ENCODE measurements around the gene PDXK. TPM values are rescaled to one million over a fixed set of nuclear protein-coding genes. Genes with fewer than 3 reads are reported as not detected.

Gene PDXK
- total and polyA plus RNA-seq, 2 of the 8 experiments (the other 6 are each of a cell fraction or from before 2014, with no cell fraction given) = 78.0 to 112 TPM

DNA sequence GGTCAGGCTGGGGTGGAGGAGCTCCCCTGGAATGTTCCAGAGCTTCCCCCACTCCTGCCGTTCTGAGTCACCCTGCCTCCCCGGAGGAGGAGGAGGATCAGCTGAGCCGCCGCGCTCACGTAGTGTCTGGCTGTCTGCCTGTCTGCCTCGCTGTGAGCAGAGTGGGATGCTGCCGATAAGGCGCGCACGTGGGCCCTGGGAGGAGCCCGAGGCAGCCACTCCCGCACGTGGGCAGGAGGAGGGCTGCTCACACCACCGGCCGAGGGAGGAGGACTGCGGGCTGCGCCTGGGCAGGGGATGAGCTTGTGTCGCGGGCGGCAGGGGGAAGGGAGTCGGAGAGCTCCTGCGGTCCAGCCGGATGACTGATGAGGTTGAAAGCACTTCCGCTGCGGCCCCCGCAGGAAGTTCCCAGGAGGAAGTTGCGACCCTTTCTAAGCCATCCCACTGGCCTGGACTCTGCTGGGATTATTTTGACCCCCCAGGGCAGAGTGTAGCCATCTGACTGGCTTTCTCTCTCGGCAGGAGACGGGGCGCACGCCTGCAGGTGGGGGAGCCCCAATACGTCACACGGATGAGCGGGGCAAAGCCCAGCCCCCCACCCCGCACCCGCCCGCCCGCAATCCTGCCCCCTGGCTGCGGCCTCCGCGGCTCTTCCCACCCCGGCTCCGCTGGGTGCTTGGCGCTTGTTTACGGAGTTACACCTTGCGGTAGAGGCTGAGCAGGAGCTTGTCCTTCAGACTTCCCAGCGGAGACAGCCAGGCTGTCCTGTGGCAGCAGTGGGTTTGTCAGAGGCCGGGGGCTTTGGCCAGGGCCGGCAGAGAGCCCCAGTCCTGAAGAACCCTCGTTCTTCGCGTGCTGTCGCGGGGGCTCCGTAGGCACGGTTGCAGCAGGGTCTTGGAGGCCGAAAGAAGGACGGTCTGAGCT, 9.8 kb downstream of the PDXK start:
- POLR2A ChIA-PET (ENCODE audit: partially characterized antibody) = interaction anchor here (0.6 to 6.8 kb wide), 18 partner anchors 8 to 850 kb away, joined by 3 to 41 read pairs (median 5); partner anchors contain the start of genes HSF2BP, PDXK and RRP1B
- CTCF ChIA-PET (ENCODE audit: partially characterized antibody) = interaction anchor here (0.6 to 3.7 kb wide), 28 partner anchors 8 to 411 kb away, joined by 3 to 13 read pairs (median 6); partner anchors contain the start of gene RRP1
- peak overlapping the region; percentile 33; the same call in 1 of the 2 replicates for H2BK15ac ChIP-seq (ENCODE audit: low read length)
- peak; percentile 46; the same call in 1 of the 2 replicates for TF ChIP-seq TEAD4 (IDR thresholded peaks at IDR 0.05; ENCODE audit: low read depth, low read length)
- no peak for TF ChIP-seq ATF2 (IDR thresholded peaks at IDR 0.05; ENCODE audit: low read length)
- TF ChIP-seq, protein P1, sequence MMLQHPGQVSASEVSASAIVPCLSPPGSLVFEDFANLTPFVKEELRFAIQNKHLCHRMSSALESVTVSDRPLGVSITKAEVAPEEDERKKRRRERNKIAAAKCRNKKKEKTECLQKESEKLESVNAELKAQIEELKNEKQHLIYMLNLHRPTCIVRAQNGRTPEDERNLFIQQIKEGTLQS (IDR thresholded peaks at IDR 0.05; ENCODE audit: insufficient read depth, low read depth, low read length) = no peak
- TF ChIP-seq SP2 (IDR thresholded peaks at IDR 0.05; ENCODE audit: low read length) = no peak

More for the DNA sequence above, 9.8 kb downstream of the PDXK start:
- Histone ChIP-seq H4K20me1 (replicated peaks in 1 of 2; ENCODE audit: control insufficient read depth in 1 of 2, insufficient read depth in 2 of 2, low read length in 2 of 2) (peaks cover 1 to 9% of the 10 kb centered on the region in 2 experiments), H3K79me1 (ENCODE audit: low read depth, low read length) (peaks cover 11% of the 10 kb centered on the region; the same call in 1 of the 2 replicates), H3K4me1 (replicated peaks in 1 of 4; ENCODE audit: control insufficient read depth in 3 of 4, insufficient read depth in 4 of 4, low read length in 3 of 4) (peaks cover 0 to 21% (median 11%) of the 10 kb centered on the region in 4 experiments; a peak in 6 of 7 replicates), H2AK5ac (ENCODE audit: low read depth, low read length) (no peak overlapping the region; the same call in 1 of the 2 replicates), H3K79me2 (ENCODE audit: control insufficient read depth in 1 of 2, insufficient read depth in 2 of 2, low read length in 2 of 2) (peaks cover 0 to 53% of the 10 kb centered on the region in 2 experiments; a peak in 3 of 4 replicates), H3K27ac (ENCODE audit: low read depth, low read length) (peak overlapping the region; percentile 83; the same call in 1 of the 2 replicates), H3K9ac (replicated peaks in 1 of 4; ENCODE audit: extremely low read depth in 1 of 4, low read depth in 3 of 4, low read length in 3 of 4) (peak overlapping the region in 3 of 4 experiments; percentile 54 to 75 (median 74); a peak in 6 of 7 replicates), H4K5ac (ENCODE audit: insufficient read length, low read depth, low read length) (peak overlapping the region; percentile 71), H2AFZ (ENCODE audit: low read length) (0 out of 2 replicates have a peak overlapping the region, but pooled peaks have one; percentile 30), H3K23me2 (ENCODE audit: low read depth, low read length) (peaks cover 9% of the 10 kb centered on the region; the same call in 1 of the 2 replicates), H2BK120ac (replicated peaks; ENCODE audit: low read depth, low read length) (no peak overlapping the region), H3K4me3 (ENCODE audit: extremely low read depth in 1 of 4, insufficient read depth in 2 of 4, low read depth in 3 of 4, low read length in 4 of 4) (peak overlapping the region; percentile 39 to 83 (median 71)), H3K56ac (replicated peaks; ENCODE audit: insufficient read length, low read depth, low read length) (peak overlapping the region; percentile 49), H3K4me2 (ENCODE audit: insufficient read depth in 1 of 2, low read depth in 2 of 2, low read length in 2 of 2) (peak overlapping the region; percentile 71 to 90), H3K14ac (ENCODE audit: insufficient read length) (no peak overlapping the region), H3K9me3 (ENCODE audit: insufficient read depth in 2 of 2, low read depth in 1 of 2, low read length in 1 of 2) (no peaks in the 10 kb centered on the region), H3K18ac (ENCODE audit: extremely low read depth, low read length) (peak overlapping the region; percentile 97), H3K27me3 (replicated peaks in 1 of 4; ENCODE audit: control insufficient read depth in 3 of 4, extremely low read depth in 1 of 4, insufficient read depth in 3 of 4, low read length in 3 of 4) (no peaks in the 10 kb centered on the region), H3K4ac (replicated peaks; ENCODE audit: insufficient read length, low read depth, low read length) (peak overlapping the region; percentile 92), H2BK5ac (ENCODE audit: low read depth, low read length) (peak overlapping the region; percentile 97), H4K91ac (replicated peaks; ENCODE audit: insufficient read length, low read length) (peak overlapping the region; percentile 96), H3K36me3 (ENCODE audit: control insufficient read depth in 2 of 4, insufficient read depth in 4 of 4, low read length in 3 of 4) (no peaks in the 10 kb centered on the region), H4K8ac (ENCODE audit: extremely low read depth, insufficient read depth, low read length) (peak overlapping the region; percentile 96), H2BK12ac (ENCODE audit: low read depth, low read length) (peak overlapping the region; percentile 32; the same call in 1 of the 2 replicates), H3K23ac (ENCODE audit: insufficient read length) (no peak overlapping the region), H2BK20ac (ENCODE audit: low read length) (no peak overlapping the region)
- DNase-seq (ENCODE audit: low read depth in 1 of 2, low spot score in 2 of 2) (peak; percentile 54 to 87), FAIRE-seq (no peak)
- 8% methylated on average over 44 of the region's 59 CpGs; no CpG with 5 or more reads in 1 of the 2 experiments for WGBS, 2 experiments (ENCODE audit: extremely low coverage in 1 of 2, insufficient coverage in 1 of 2, insufficient read length in 1 of 2, insufficient replicate concordance in 2 of 2, low coverage in 1 of 2, low lambda C conversion rate in 2 of 2, missing lambda C conversion rate in 1 of 2)

All from H1 (cell line).